IMR-90 (cell line): ENCODE measurements around the gene QRFP.

Experiments
- CEBPB ChIP-seq: IDR thresholded peaks from 2 replicates; pipeline ENCODE4 v1.6.1; 2012; ENCODE audit warnings: low read depth, low read length, improper control_type of control experiment
- CTCF ChIP-seq: conservative IDR thresholded peaks from 2 replicates; pipeline ENCODE4 v1.5.1; 2012; ENCODE audit warnings: mild to moderate bottlenecking, low read depth, low read length, improper control_type of control experiment
- ELK1 ChIP-seq: fragments of 150-350 bp; IDR thresholded peaks from 2 replicates; pipeline ENCODE4 v1.6.1; 2016; ENCODE audit warnings: low read depth, mild to moderate bottlenecking, low read length, moderate library complexity, borderline replicate concordance
- MAFK ChIP-seq: IDR thresholded peaks from 2 replicates; pipeline ENCODE4 v1.6.1; 2012; ENCODE audit warnings: low read depth, low read length, improper control_type of control experiment
- MXI1 ChIP-seq: IDR thresholded peaks from 2 replicates; pipeline ENCODE4 v1.6.1; 2012; ENCODE audit warnings: low read depth, mild to moderate bottlenecking, low read length, moderate library complexity, borderline replicate concordance
- NFE2L2 ChIP-seq: fragments of 150-350 bp; IDR thresholded peaks from 2 replicates; pipeline ENCODE4 v1.6.1; 2016; ENCODE audit warnings: low read depth, mild to moderate bottlenecking, low read length
- POLR2A ChIP-seq: IDR thresholded peaks from 2 replicates; pipeline ENCODE4 v1.6.1; 2012; ENCODE audit warnings: mild to moderate bottlenecking, low read depth, low read length
- RAD21 ChIP-seq: IDR thresholded peaks from 2 replicates; pipeline ENCODE4 v1.6.1; 2012; ENCODE audit warnings: low read length, improper control_type of control experiment
- RCOR1 ChIP-seq: IDR thresholded peaks from 2 replicates; pipeline ENCODE4 v1.6.1; 2012; ENCODE audit warnings: mild to moderate bottlenecking, low read length, improper control_type of control experiment; ENCODE audit not compliant: insufficient replicate concordance
- RFX5 ChIP-seq: IDR thresholded peaks from 2 replicates; pipeline ENCODE4 v1.8.0; 2012; ENCODE audit warnings: low read depth, mild to moderate bottlenecking, low read length, moderate library complexity
- SMC3 ChIP-seq: fragments of 150-350 bp; IDR thresholded peaks from 2 replicates; pipeline ENCODE4 v1.6.1; 2016; ENCODE audit warnings: low read depth, mild to moderate bottlenecking, antibody characterized with exemption, low read length, moderate library complexity
- USF2 ChIP-seq: fragments of 150-350 bp; IDR thresholded peaks from 2 replicates; pipeline ENCODE4 v1.6.1; 2017; ENCODE audit warnings: mild to moderate bottlenecking, antibody characterized with exemption, low read length, low read depth

- TF ChIP-seq CTCF (no peak), CEBPB (peak; percentile 35; the same call in 1 of the 2 replicates), POLR2A (no peak), USF2 (no peak), RCOR1 (no peak), RAD21 (no peak), MXI1 (no peak), MAFK (no peak), RFX5 (no peak), SMC3 (no peak), NFE2L2 (no peak), ELK1 (no peak)
Measured at GRCh38 chr9:130942679-130943078, 46.1 kb upstream of the QRFP start.
